ENCODE data around the gene MTA1. TPM values are rescaled to one million over a fixed set of nuclear protein-coding genes. Genes with fewer than 3 reads are reported as not detected.

MTA1 gene
- total and polyA plus RNA-seq, 7 experiments from 2014 or later = 2.8 to 132 (median 117) TPM

- peaks cover 0 to 44% (median 0%) of the 10 kb centered on the region in 5 donors for H3K27me3 Mint-ChIP-seq
- H3K4me3 Mint-ChIP-seq = peak overlapping the region in 8 of 10 donors; percentile 29 to 92 (median 48)
- Histone ChIP-seq H3K9me3 (ENCODE audit: control insufficient read depth in 2 of 3, low read length in 3 of 3) (no peaks in the 10 kb centered on the region), H3K27me3 (ENCODE audit: control insufficient read depth in 2 of 2, insufficient read depth in 2 of 2, low read length in 2 of 2) (no peaks in the 10 kb centered on the region), H3K4me3 (ENCODE audit: low read length) (no peak overlapping the region), H3K4me1 (ENCODE audit: control insufficient read depth in 2 of 2, insufficient read depth in 2 of 2, low read length in 2 of 2) (peaks cover 21 to 55% of the 10 kb centered on the region in 2 donors), H3K36me3 (ENCODE audit: control insufficient read depth in 2 of 3, insufficient read depth in 3 of 3, low read length in 3 of 3) (no peaks in the 10 kb centered on the region), H3K27ac (ENCODE audit: low read depth, low read length) (no peak overlapping the region)
- DNase-seq (no peak), ATAC-seq (no peak)
- intact Hi-C loops (cut with micrococcal nuclease) = no loop called here
- H3K9me3 Mint-ChIP-seq = peaks cover 0 to 4% (median 0%) of the 10 kb centered on the region in 11 donors
- H3K4me1 Mint-ChIP-seq = peaks cover 9 to 33% (median 17%) of the 10 kb centered on the region in 7 donors
- ChIA-PET POLR2A (interaction anchor here (0.9 to 1.7 kb wide), 4 partner anchors 9 to 416 kb away, joined by 3 to 7 read pairs (median 4); no protein-coding TSS in a partner anchor), CTCF (interaction anchor here (2.6 kb wide), 1 partner anchor 13 kb away, joined by 11 read pairs; no protein-coding TSS in a partner anchor)
- peaks cover 0 to 6% (median 0%) of the 10 kb centered on the region in 5 donors for H3K36me3 Mint-ChIP-seq
- H3K27ac Mint-ChIP-seq = peak overlapping the region in 2 of 9 donors; percentile 19 to 85
Measured at GRCh38 chr14:105476097-105476830, 56.6 kb downstream of the MTA1 start.

DNA sequence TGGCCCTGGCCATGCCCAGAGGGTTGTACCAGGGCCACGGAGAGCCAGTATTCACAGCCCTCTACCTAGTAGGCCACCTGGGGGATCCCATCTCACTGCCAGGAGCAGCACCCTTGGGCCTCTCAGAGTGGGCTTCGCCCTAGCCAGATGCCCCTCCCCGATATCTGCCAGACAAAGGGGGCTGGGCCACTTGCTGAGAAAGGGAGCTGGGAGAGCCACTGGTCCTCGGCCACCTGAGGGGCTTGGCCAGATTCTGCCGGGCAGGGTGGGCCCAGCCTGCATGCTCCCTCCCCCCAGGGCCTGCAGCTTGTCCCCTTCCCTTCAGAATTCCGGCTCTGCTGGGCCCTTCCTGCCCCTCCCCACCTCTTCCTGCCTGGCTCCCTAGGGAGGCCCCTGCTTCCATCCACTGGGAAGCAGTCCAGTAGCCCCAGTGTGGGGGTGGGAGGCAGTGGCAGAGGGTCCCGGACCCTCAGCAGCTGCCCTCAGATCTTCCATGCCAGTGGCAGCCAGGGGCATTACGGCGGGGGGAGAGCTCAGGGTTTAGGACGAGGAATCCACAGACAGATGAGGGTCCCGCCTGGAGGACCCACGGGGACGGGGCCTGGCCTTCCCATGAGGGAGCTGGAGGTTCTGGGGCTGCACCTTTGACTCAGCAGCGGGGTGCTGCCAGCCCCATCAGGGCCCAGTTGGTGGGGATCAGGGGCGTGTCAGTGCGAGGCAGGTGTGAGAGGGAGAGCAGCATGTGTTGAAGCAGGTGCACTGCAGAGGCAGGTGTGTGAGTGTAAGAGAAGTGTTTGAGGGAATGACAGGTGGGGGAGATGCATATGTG lies 57.4 kb downstream of the MTA1 start:
- H3K27ac Mint-ChIP-seq = peak overlapping the region; percentile 49 to 95 (median 79)
- ChIA-PET CTCF (interaction anchor here (2.6 kb wide), 1 partner anchor 12 kb away, joined by 11 read pairs; no protein-coding TSS in a partner anchor), POLR2A (interaction anchor here (0.9 to 1.7 kb wide), 4 partner anchors 13 to 417 kb away, joined by 3 to 7 read pairs (median 4); no protein-coding TSS in a partner anchor)
- Histone ChIP-seq H3K9me3 (ENCODE audit: control insufficient read depth in 2 of 3, low read length in 3 of 3) (no peaks in the 10 kb centered on the region), H3K4me3 (ENCODE audit: low read length) (no peak overlapping the region), H3K4me1 (ENCODE audit: control insufficient read depth in 2 of 2, insufficient read depth in 2 of 2, low read length in 2 of 2) (peaks cover 24 to 59% of the 10 kb centered on the region in 2 donors), H3K27ac (ENCODE audit: low read depth, low read length) (no peak overlapping the region), H3K27me3 (ENCODE audit: control insufficient read depth in 2 of 2, insufficient read depth in 2 of 2, low read length in 2 of 2) (no peaks in the 10 kb centered on the region), H3K36me3 (ENCODE audit: control insufficient read depth in 2 of 3, insufficient read depth in 3 of 3, low read length in 3 of 3) (no peaks in the 10 kb centered on the region)
- H3K9me3 Mint-ChIP-seq = peaks cover 0 to 8% (median 0%) of the 10 kb centered on the region in 11 donors
- no peak for DNase-seq
- H3K27me3 Mint-ChIP-seq = peaks cover 0 to 44% (median 0%) of the 10 kb centered on the region in 5 donors
- H3K4me3 Mint-ChIP-seq = peak overlapping the region; percentile 50 to 92 (median 70)
- no peak for ATAC-seq
- peaks cover 0 to 6% (median 0%) of the 10 kb centered on the region in 5 donors for H3K36me3 Mint-ChIP-seq
- H3K4me1 Mint-ChIP-seq = peaks cover 9 to 38% (median 22%) of the 10 kb centered on the region in 7 donors
- intact Hi-C loops (cut with micrococcal nuclease) = no loop called here

GRCh38 chr14:105477660-105478397 lies 58.2 kb downstream of the MTA1 start:
- Mint-ChIP-seq H3K36me3 (peaks cover 0 to 6% (median 0%) of the 10 kb centered on the region in 5 donors), H3K4me3 (peak overlapping the region in 9 of 10 donors; percentile 50 to 92 (median 70)), H3K4me1 (peaks cover 13 to 46% (median 29%) of the 10 kb centered on the region in 7 donors), H3K9me3 (peaks cover 0 to 10% (median 0%) of the 10 kb centered on the region in 11 donors), H3K27me3 (peaks cover 0 to 44% (median 0%) of the 10 kb centered on the region in 5 donors), H3K27ac (peak overlapping the region; percentile 36 to 95 (median 79))
- POLR2A ChIA-PET = interaction anchor here (0.7 to 1.7 kb wide), 5 partner anchors 12 to 417 kb away, joined by 3 to 7 read pairs (median 4); partner anchors contain the start of gene BRF1
- CTCF ChIA-PET = interaction anchor here (2.6 kb wide), 1 partner anchor 12 kb away, joined by 11 read pairs; no protein-coding TSS in a partner anchor
- H3K27me3 ChIP-seq (ENCODE audit: control insufficient read depth in 2 of 2, insufficient read depth in 2 of 2, low read length in 2 of 2) = no peaks in the 10 kb centered on the region
- H3K9me3 ChIP-seq (ENCODE audit: control insufficient read depth in 2 of 3, low read length in 3 of 3) = no peaks in the 10 kb centered on the region
- no peak overlapping the region for H3K4me3 ChIP-seq (ENCODE audit: low read length)
- peaks cover 32 to 67% of the 10 kb centered on the region in 2 donors for H3K4me1 ChIP-seq (ENCODE audit: control insufficient read depth in 2 of 2, insufficient read depth in 2 of 2, low read length in 2 of 2)
- ATAC-seq (peak; percentile 30), DNase-seq (peak in 6 of 9 donors; percentile 66 to 85 (median 74))
- no peaks in the 10 kb centered on the region for H3K36me3 ChIP-seq (ENCODE audit: control insufficient read depth in 2 of 3, insufficient read depth in 3 of 3, low read length in 3 of 3)
- intact Hi-C loops (cut with micrococcal nuclease) = no loop called here
- H3K27ac ChIP-seq (ENCODE audit: low read depth, low read length) = peak overlapping the region; percentile 75

- peak overlapping the region; percentile 75 for H3K27ac ChIP-seq (ENCODE audit: low read depth, low read length)
- peaks cover 34 to 70% of the 10 kb centered on the region in 2 donors for H3K4me1 ChIP-seq (ENCODE audit: control insufficient read depth in 2 of 2, insufficient read depth in 2 of 2, low read length in 2 of 2)
- Mint-ChIP-seq H3K27ac (peak overlapping the region in 3 of 9 donors; percentile 91 to 100 (median 98)), H3K4me3 (peak overlapping the region in 3 of 10 donors; percentile 25 to 92 (median 85)), H3K9me3 (peaks cover 0 to 10% (median 0%) of the 10 kb centered on the region in 11 donors), H3K27me3 (peaks cover 0 to 44% (median 0%) of the 10 kb centered on the region in 5 donors), H3K36me3 (peaks cover 0 to 6% (median 0%) of the 10 kb centered on the region in 5 donors), H3K4me1 (peaks cover 13 to 51% (median 29%) of the 10 kb centered on the region in 7 donors)
- POLR2A ChIA-PET = interaction anchor here (0.7 to 1.6 kb wide), 3 partner anchors 11 to 178 kb away, joined by 3 to 4 read pairs (median 3); partner anchors contain the start of gene BRF1
- intact Hi-C loops (cut with micrococcal nuclease) = no loop called here
- no peak overlapping the region for H3K4me3 ChIP-seq (ENCODE audit: low read length)
- CTCF ChIA-PET = interaction anchor here (2.6 to 4.6 kb wide), 2 partner anchors 11 to 12 kb away, joined by 11 to 94 read pairs; partner anchors contain the start of gene TEDC1
- ATAC-seq (no peak), DNase-seq (peak in 5 of 9 donors; percentile 30 to 69 (median 33))
- H3K36me3 ChIP-seq (ENCODE audit: control insufficient read depth in 2 of 3, insufficient read depth in 3 of 3, low read length in 3 of 3) = no peaks in the 10 kb centered on the region
- H3K9me3 ChIP-seq (ENCODE audit: control insufficient read depth in 2 of 3, low read length in 3 of 3) = no peaks in the 10 kb centered on the region
- no peaks in the 10 kb centered on the region for H3K27me3 ChIP-seq (ENCODE audit: control insufficient read depth in 2 of 2, insufficient read depth in 2 of 2, low read length in 2 of 2)
Measured at GRCh38 chr14:105478398-105479251, 59.0 kb downstream of the MTA1 start.

DNA sequence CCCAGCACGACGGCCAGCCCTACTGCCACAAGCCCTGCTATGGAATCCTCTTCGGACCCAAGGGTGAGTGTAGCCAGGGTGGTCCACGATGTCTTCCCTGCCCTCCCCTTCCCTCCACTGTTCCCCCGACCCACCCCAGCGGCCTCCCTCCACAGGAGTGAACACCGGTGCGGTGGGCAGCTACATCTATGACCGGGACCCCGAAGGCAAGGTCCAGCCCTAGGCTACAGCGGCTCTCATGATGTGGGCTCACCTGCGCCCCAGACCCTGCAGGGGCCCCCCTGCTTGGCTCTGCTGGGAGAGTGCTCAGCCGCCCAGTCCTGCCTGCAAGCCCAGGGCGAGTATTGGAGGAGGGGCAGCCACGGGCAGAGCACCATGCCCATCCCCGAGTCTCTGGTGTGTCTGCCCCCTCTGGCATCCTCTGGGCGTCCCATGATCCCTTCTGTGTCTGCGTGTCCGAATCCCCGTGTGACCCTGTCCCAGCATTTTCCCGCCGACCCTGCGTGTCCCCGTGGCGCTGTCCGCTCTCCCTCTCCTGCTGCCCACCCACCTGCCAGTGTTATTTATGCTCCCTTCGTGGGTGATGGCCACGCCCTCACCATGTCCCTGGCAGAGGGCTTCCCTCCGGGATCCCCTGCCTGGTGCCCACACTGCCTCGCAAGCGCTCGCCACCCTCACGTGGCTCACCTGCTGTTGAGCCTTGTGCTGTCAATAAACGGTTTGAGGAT lies 60.0 kb downstream of the MTA1 start:
- ATAC-seq (no peak), DNase-seq (peak in 4 of 9 donors; percentile 31 to 43 (median 37))
- ChIA-PET CTCF (interaction anchor here (4.6 kb wide), 1 partner anchor 11 kb away, joined by 94 read pairs; the partner anchor contains the start of gene TEDC1), POLR2A (interaction anchor here (3.1 kb wide), 1 partner anchor 11 kb away, joined by 80 read pairs; the partner anchor contains the start of gene TEDC1)
- peak overlapping the region; percentile 25 to 92 (median 70) for H3K4me3 Mint-ChIP-seq
- peak overlapping the region; percentile 79 to 100 (median 98) for H3K27ac Mint-ChIP-seq
- H3K4me1 ChIP-seq (ENCODE audit: control insufficient read depth in 2 of 2, insufficient read depth in 2 of 2, low read length in 2 of 2) = peaks cover 41 to 79% of the 10 kb centered on the region in 2 donors
- H3K36me3 Mint-ChIP-seq = peaks cover 0 to 6% (median 0%) of the 10 kb centered on the region in 5 donors
- H3K4me3 ChIP-seq (ENCODE audit: low read length) = no peak overlapping the region
- H3K36me3 ChIP-seq (ENCODE audit: control insufficient read depth in 2 of 3, insufficient read depth in 3 of 3, low read length in 3 of 3) = no peaks in the 10 kb centered on the region
- H3K9me3 Mint-ChIP-seq = peaks cover 0 to 10% (median 0%) of the 10 kb centered on the region in 11 donors
- H3K27ac ChIP-seq (ENCODE audit: low read depth, low read length) = peak overlapping the region; percentile 100
- no peaks in the 10 kb centered on the region for H3K9me3 ChIP-seq (ENCODE audit: control insufficient read depth in 2 of 3, low read length in 3 of 3)
- intact Hi-C loops (cut with micrococcal nuclease) = loop anchor here (2.0 kb wide), 3 partner anchors 49 to 179 kb away; partner anchors contain the start of gene BRF1 (in 1 of the 2)
- peaks cover 0 to 44% (median 0%) of the 10 kb centered on the region in 5 donors for H3K27me3 Mint-ChIP-seq
- H3K4me1 Mint-ChIP-seq = peaks cover 18 to 57% (median 35%) of the 10 kb centered on the region in 7 donors
- H3K27me3 ChIP-seq (ENCODE audit: control insufficient read depth in 2 of 2, insufficient read depth in 2 of 2, low read length in 2 of 2) = no peaks in the 10 kb centered on the region
